CD4-positive, alpha-beta T cell treated with Interleukin-17A for 1 hour (primary cell): ENCODE data around the gene DAO.
A peak's percentile ranks its signal among the peaks of the same experiment; 100 is the strongest.
"Not testable (repeated sequence)": the region's sequence is repeated elsewhere in the genome, so short reads cannot be mapped to it uniquely, and the experiment has no call there.

Source experiments
- DNase-seq: peaks from one replicate; pipeline ENCODE4 v3.0.0-alpha.2; 2020

Gene DAO

DNA sequence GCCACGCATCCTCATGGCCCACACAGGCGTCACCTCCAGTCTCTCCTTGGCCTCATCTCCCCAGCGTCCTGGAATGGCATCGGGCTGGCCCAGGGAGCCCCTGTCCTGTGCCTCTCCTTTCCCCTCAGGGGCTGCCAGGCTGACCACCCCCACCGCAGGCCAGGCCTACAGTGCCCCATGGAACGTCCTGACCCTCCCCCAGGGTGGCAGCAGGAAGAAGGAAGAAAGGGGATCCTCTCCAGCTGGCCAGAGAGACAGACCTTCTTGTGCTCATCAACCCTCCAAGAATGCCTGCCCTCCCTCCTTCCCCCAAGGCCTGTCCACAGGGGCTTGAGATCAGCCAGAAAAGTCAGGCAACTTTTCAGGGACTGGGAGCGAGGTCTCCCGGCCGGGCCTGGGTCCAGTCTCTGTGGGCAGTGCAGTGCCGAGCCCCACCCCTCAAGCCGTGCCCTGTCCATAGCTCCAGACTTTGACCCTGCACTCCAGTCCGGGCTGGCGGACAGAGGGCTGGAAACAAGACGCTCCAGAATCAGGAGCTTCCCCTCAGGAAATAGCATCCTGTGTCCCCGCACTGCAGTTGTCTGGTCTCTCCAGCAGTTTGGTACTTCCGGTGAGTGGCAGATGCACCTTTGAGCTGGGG is at the start of gene DAO:
DAO (plus strand) TSS at position 478 of the 640 bp plus-strand sequence. CDS start 4,915 bp downstream, outside the sequence.
- no peak for DNase-seq

DNA sequence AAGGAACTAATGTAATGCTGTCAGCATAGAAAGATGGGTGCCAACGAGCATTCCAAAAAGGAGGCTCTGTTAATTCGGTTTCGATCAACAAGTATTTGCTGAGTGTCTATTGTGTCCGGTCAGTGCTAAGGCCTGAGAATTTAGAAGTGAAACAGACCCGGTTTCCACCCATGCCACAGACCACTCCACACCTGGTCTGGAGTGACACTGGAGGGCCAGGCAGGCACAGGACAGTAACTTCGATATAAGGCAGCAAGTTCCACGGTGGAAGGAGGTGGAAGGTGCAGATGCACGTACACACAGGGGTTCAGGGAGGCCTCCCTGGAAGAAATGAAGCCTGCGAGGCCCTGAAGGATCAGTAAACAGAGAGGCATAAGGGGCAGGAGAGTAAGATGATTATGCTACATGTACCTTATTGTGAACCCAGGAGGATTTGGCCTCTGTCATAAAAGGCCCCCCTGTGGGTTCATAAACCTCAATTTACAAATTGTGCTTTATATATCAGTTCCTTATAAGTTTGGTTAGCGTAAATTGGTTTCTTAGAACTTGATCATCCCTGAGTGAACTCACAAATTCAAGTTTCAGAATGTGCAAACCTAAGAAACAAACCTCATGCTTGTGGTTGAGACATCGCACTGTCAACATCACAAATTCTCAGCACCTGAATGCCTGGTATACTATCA is 48.4 kb upstream of the DAO start:
- no peak for DNase-seq

GRCh38 chr12:108832208-108832607 is 47.7 kb upstream of the DAO start:
- DNase-seq = no peak

DNA sequence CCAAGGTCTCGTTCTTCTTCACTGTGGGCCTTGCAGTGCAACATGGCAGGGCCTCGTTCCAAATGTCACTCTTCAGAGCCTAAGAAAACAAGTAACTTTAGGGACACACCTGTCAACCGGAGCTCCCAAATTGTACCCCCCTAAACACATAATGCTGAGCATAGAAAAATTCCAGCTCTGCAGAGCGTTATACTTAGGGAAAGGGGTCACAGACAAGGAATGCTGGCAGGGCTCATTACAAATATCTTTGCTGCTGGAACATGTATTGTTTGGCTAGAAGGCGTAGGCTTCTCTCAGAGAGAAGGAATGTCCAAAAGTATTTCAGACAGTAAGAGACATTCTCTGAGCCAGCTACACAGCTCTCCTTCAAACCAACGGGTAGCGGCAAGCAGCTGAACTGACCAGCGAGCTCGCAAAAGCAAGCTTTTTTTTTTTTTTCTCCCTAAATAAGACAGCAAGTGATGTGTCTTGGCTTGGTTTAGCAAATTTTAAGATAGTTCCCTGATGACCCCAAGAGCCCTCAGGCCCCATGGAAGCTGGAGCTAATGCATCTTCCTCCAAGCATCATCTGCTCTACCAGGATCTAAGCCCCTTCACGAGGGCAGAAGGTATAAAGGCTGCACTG is 47.0 kb upstream of the DAO start:
- no peak for DNase-seq

DNA sequence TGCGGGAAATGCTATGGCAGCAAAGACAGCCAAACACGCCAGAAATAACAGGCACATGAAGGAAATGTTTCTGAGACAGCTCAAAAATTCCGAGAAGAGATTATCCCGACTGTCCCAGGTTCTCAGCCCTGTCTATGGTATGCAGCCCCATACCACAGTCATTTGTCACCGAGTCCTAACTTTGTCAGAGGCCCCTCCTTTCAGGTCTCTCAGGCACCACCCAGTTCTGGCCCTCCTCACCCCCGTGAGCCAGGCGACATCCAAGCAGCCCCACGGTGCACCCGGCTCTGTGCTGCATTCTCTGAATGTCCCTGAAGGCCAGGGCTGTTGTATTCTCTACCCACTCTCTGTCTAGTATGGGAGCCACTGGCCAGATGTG is 46.5 kb upstream of the DAO start:
- DNase-seq = no peak

GRCh38 chr12:108833757-108834472 is 46.0 kb upstream of the DAO start:
- no peak for DNase-seq

- DNase-seq = no peak
Measured at GRCh38 chr12:108835860-108836634, 43.8 kb upstream of the DAO start.

- DNase-seq = no peak
Measured at GRCh38 chr12:108837239-108837638, 42.7 kb upstream of the DAO start.

GRCh38 chr12:108837680-108838079 is 42.2 kb upstream of the DAO start:
- no peak for DNase-seq

DNA sequence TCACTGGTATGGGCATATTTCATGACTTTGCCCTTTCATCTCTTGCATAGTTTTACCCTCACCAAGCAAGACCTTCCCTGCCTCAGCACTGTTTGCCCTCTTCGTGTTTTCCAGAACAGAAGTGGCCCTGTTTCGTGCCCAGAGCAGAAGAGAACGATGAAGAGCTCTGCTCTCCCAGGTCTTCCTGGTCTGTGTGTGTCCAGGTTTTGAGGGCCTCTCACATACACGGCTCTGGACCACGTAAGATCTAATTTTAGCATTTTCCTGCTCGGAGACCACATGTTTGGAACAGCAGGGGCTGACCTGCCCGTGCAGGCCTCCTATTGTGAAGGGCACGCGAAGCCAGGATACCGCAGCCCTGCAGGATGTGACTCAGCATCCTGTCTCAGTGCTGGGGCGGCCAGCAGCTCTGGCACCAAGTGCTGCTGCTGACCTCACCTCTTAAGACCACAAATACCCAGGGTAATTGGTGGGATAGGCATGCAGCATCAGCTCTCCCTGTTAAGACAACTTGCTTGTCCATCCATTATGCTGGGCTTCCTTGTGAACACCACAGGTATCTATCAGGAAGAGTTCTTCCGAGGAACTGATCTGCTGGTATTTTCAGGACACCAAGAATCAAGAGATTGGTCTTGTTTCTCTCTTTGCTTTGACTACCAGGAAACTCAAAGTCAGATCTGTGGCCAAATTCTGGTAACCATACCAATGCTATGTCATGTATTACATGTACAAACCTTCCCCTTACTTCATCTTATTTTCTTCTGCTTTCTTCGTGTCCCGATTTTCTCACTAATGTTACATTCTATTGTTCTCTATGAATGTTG is 41.5 kb upstream of the DAO start:
- peak; percentile 79 for DNase-seq

DNA sequence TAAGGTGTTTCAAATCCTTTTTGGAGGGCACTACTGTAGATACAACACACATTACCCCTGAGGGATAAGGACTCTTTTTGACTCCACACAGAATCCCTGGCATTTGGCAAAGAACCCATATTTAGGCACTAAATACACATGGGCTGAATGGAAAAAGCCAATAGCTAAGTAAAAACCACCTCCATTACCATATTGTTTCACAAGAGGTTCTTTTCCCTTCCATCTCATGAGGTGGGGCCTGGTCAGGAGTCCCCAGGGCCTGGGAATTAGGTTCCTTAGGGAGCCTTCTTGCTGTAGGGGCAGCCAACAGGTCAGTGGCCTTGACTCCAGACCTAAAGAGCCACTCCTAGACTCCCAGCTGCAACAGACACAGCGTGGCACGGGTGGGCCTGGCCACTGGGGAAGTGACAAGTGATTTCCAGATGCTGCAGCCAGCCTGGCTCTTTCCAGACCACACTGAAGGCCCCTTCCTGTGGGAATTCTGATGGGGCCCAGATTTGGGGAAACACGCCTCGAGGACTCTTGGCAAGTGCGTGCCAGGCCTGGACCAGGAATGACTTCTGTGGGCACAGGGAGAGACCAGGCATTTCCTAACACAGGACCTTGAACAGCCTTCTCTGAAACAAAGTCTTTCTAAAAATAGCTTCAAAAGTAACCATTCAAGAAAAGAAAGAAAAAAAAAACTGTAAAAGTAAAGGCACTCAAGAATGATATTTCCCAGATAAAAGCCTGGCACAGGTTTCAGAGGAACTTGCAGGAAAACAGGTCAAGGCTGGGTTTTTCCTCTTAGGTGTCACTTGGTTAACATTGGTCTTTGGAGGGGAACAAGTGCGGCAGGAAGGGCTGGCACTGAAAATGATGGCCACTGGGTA is 40.6 kb upstream of the DAO start:
- DNase-seq = no peak

DNA sequence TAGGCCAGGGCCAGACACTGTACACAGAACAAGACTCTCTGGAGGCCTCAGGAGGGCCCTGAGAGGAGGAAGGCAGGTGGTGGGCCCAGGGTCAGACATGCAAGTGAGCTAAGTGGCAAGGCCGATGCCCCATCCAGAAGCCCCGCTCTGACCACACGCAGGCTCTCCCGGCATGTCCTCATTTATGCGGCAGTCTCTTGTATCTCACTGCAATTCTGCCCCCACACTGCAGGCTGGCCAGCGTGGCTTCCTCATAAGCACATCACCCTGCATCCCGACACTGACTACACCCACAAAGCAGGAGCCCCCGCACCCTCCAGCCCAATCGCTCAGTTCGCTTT is 40.0 kb upstream of the DAO start:
- no peak for DNase-seq

DNA sequence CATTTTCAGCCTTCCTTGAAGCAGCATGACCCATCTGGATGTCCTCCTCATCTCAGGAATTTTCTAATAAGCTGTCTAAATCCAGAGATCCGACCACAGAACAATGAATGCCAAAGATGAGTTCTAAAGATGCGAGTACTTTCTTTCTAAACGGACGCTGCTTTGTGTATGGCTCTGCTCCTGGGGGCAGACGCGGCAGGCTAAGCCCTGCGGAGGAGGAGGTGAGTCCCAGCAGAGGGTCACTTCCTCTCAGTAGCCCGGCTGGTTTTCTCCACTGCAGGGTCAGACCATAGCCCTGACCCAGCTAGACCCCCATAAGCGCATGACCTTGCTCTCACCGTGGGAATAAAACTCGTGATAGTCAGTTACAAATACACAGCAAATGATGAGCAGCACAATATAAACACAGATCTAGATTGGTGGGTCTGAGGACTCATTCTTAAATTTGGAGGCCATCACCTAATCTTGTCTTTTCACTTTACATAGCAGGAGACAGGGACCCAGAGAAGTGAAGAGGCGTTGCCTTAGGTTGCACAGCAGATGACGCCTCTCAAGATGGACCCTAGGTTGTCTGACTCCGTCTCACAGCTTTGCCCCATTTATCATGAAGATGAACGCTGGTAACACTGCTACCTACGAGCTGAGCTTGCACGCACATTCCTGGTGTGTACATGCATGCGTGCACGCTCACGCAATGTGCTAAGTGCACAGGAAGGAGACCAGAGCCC is 39.1 kb upstream of the DAO start:
- DNase-seq = no peak

GRCh38 chr12:108841825-108842224 is 38.1 kb upstream of the DAO start:
- not testable (repeated sequence) for DNase-seq

GRCh38 chr12:108842361-108842760 is 37.5 kb upstream of the DAO start:
- no peak for DNase-seq

DNA sequence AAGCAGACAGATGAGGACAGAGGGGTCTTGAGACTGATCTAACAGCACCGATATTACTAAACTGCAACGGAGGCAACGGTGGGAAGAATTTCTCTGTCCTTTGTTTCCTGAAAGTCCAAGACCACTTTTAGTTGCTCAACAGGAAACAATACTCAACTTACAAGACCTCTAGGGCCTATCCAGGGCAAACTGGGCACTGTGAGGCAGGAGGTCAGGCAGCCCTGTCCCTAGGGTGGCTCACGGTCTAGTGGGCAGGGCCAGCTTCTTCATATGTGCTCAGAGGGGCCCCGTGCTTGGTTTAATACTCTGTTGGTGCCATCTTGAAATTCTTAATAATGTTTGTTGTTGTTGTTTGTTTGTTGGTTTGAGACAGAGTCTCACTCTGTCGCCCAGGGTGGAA is 36.7 kb upstream of the DAO start:
- no peak for DNase-seq

DNA sequence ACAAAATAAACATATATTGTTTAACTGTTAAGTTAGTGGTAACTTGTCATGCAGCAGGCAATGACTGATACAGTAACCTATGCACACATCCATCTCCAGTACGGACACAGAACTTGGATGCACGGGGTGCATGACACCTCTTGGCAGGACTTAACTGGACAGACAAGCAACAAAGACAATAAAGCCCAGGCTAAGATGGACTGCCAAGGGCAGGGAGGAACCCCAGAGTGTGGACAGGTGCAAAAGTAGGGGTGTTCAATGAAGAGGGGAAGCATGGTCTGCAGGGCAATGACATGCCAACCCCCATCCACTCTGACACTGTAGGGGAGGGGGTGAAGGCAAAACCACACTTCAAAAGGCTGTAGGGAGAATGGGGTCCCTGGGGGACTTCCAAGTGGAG is 34.2 kb upstream of the DAO start:
- DNase-seq = no peak

- DNase-seq = no peak
Measured at GRCh38 chr12:108846290-108846701, 33.6 kb upstream of the DAO start.

- no peak for DNase-seq
Measured at GRCh38 chr12:108847705-108848104, 32.2 kb upstream of the DAO start.

- no peak for DNase-seq
Measured at GRCh38 chr12:108849660-108850059, 30.2 kb upstream of the DAO start.
